ENCODE data around the gene HLTF.

Gene HLTF

GRCh38 chr3:149089395-149089794 lies 3.1 kb upstream of the HLTF start:
- TF ChIP-seq TAF1 (IDR thresholded peaks at IDR 0.05; ENCODE audit: borderline replicate concordance, insufficient read depth, low read length) = no peak
- no peak for TF ChIP-seq FOXP2 (optimal IDR thresholded peaks at IDR 0.05; ENCODE audit: borderline replicate concordance, extremely low read depth, extremely low read length, insufficient read depth)
- TF ChIP-seq REST (IDR thresholded peaks at IDR 0.05; ENCODE audit: insufficient read depth in 1 of 2, low read depth in 2 of 2, low read length in 2 of 2) = no peak
- TF ChIP-seq POLR2AphosphoS5 (IDR thresholded peaks at IDR 0.05; ENCODE audit: low read depth, low read length) = no peak
- TF ChIP-seq SIN3A (IDR thresholded peaks at IDR 0.05; ENCODE audit: borderline replicate concordance, insufficient read depth, low read length) = no peak

- TF ChIP-seq SIN3A (IDR thresholded peaks at IDR 0.05; ENCODE audit: borderline replicate concordance, insufficient read depth, low read length) (no peak), TAF1 (IDR thresholded peaks at IDR 0.05; ENCODE audit: borderline replicate concordance, insufficient read depth, low read length) (no peak), FOXP2 (optimal IDR thresholded peaks at IDR 0.05; ENCODE audit: borderline replicate concordance, extremely low read depth, extremely low read length, insufficient read depth) (no peak), REST (IDR thresholded peaks at IDR 0.05; ENCODE audit: insufficient read depth in 1 of 2, low read depth in 2 of 2, low read length in 2 of 2) (no peak), POLR2AphosphoS5 (IDR thresholded peaks at IDR 0.05; ENCODE audit: low read depth, low read length) (no peak)
These were observed 875 bp upstream of the HLTF start for GRCh38 chr3:149087208-149087607.

GRCh38 chr3:149085828-149086231 lies 503 bp downstream of the HLTF start:
- TF ChIP-seq POLR2AphosphoS5 (IDR thresholded peaks at IDR 0.05; ENCODE audit: low read depth, low read length) (no peak), SIN3A (IDR thresholded peaks at IDR 0.05; ENCODE audit: borderline replicate concordance, insufficient read depth, low read length) (no peak), REST (IDR thresholded peaks at IDR 0.05; ENCODE audit: insufficient read depth in 1 of 2, low read depth in 2 of 2, low read length in 2 of 2) (no peak), TAF1 (IDR thresholded peaks at IDR 0.05; ENCODE audit: borderline replicate concordance, insufficient read depth, low read length) (no peak), FOXP2 (optimal IDR thresholded peaks at IDR 0.05; ENCODE audit: borderline replicate concordance, extremely low read depth, extremely low read length, insufficient read depth) (no peak)

GRCh38 chr3:149081772-149082171 lies 4.6 kb downstream of the HLTF start:
- no peak for TF ChIP-seq TAF1 (IDR thresholded peaks at IDR 0.05; ENCODE audit: borderline replicate concordance, insufficient read depth, low read length)
- TF ChIP-seq SIN3A (IDR thresholded peaks at IDR 0.05; ENCODE audit: borderline replicate concordance, insufficient read depth, low read length) = no peak
- TF ChIP-seq POLR2AphosphoS5 (IDR thresholded peaks at IDR 0.05; ENCODE audit: low read depth, low read length) = no peak
- no peak for TF ChIP-seq FOXP2 (optimal IDR thresholded peaks at IDR 0.05; ENCODE audit: borderline replicate concordance, extremely low read depth, extremely low read length, insufficient read depth)
- no peak for TF ChIP-seq REST (IDR thresholded peaks at IDR 0.05; ENCODE audit: insufficient read depth in 1 of 2, low read depth in 2 of 2, low read length in 2 of 2)

- TF ChIP-seq SIN3A (IDR thresholded peaks at IDR 0.05; ENCODE audit: borderline replicate concordance, insufficient read depth, low read length) = no peak
- TF ChIP-seq FOXP2 (optimal IDR thresholded peaks at IDR 0.05; ENCODE audit: borderline replicate concordance, extremely low read depth, extremely low read length, insufficient read depth) = no peak
- no peak for TF ChIP-seq TAF1 (IDR thresholded peaks at IDR 0.05; ENCODE audit: borderline replicate concordance, insufficient read depth, low read length)
- TF ChIP-seq REST (IDR thresholded peaks at IDR 0.05; ENCODE audit: insufficient read depth in 1 of 2, low read depth in 2 of 2, low read length in 2 of 2) = no peak
- TF ChIP-seq POLR2AphosphoS5 (IDR thresholded peaks at IDR 0.05; ENCODE audit: low read depth, low read length) = no peak
These were observed 5.6 kb downstream of the HLTF start for GRCh38 chr3:149080699-149081091.
